GM12873 (cell line): ENCODE data around the gene PALB2.

Experiments used
- TF ChIP-seq, protein P1 (sequence below): IDR thresholded peaks from 2 replicates; pipeline ENCODE4 v1.5.1; 2012; ENCODE audit warnings: low read depth, mild to moderate bottlenecking, moderate library complexity, low read length, control low read depth; ENCODE audit not compliant: insufficient read depth; ENCODE audit errors: missing control alignments

The PALB2 gene

DNA sequence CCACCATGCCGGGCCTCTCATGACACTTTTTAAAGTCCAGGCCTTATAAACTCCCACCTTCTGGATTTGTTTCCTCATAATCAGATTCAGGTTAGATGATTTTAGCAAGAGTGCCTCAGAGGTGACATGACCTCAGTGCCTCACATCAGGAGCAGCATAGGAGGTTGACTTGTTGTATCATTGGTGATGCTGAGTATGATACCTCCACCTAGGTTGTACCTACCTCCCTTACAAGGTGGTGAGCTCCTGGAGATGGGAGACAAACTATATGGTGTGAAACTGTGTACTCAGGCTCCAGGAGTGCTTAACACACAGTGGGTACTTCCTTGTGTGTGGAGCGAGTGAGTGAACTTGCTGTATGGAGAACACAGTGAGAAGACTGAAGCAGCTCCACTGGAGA lies 63.6 kb downstream of the PALB2 start:
- TF ChIP-seq, protein P1, sequence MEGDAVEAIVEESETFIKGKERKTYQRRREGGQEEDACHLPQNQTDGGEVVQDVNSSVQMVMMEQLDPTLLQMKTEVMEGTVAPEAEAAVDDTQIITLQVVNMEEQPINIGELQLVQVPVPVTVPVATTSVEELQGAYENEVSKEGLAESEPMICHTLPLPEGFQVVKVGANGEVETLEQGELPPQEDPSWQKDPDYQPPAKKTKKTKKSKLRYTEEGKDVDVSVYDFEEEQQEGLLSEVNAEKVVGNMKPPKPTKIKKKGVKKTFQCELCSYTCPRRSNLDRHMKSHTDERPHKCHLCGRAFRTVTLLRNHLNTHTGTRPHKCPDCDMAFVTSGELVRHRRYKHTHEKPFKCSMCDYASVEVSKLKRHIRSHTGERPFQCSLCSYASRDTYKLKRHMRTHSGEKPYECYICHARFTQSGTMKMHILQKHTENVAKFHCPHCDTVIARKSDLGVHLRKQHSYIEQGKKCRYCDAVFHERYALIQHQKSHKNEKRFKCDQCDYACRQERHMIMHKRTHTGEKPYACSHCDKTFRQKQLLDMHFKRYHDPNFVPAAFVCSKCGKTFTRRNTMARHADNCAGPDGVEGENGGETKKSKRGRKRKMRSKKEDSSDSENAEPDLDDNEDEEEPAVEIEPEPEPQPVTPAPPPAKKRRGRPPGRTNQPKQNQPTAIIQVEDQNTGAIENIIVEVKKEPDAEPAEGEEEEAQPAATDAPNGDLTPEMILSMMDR: no peak

DNA sequence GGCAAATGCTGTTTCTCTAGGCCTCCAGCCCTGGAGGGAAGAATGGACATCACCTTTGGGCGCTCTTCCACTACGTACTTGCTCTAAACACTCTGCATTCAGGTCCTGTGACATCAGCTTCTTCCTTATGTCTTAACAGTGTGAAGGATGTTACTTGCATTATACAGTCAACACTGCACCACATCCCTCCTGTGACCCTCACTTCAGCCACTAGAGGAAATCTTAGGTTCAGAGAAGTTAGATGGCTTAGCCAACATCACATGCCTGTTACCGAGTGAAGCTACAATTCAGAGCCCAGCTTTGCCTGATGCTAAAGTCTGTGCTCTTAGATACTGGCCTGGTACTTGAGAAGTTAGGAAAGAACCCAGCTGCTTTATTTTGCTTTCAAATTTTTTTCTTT lies 65.3 kb downstream of the PALB2 start:
- TF ChIP-seq, protein P1: no peak

DNA sequence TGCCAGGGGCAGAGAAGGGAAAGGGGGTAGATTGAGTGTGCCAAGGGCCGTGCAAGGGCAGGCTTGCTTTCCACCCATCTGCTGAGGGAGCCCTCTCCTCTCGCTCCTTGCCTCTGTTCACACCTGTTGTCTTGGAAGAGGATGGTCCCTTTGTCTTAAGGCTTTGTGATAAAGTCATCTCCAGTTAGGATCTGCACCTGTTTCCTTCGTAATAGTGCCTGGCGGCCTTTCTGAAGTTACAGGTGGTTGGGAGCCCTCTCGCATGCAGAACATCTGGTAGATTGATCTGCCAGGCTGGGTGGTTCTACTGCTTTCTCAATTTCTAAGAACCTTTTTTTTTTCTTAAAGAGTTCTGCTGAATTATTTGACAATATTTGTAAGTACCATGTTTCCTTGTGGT lies 67.3 kb downstream of the PALB2 start:
- TF ChIP-seq, protein P1: no peak

DNA sequence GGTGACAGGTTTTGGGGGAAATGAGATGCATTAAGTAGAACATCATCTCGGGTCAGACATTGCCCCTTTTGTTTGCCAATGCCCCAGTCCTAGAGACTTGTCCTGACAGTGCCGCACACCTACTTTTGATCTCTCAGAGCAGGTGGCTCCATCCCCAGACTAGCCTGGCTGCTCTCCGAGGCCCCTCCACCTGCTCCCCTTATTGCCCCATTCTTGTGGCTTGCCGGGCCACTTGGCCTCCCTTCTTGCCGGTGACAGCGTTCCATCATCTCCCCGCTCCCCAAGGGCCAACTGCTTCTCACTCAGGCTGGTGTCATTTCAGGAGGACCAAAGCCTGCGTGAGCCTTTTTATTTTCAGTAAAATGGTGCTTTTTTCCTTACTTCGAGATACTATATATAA lies 68.7 kb downstream of the PALB2 start:
- TF ChIP-seq, protein P1: no peak

DNA sequence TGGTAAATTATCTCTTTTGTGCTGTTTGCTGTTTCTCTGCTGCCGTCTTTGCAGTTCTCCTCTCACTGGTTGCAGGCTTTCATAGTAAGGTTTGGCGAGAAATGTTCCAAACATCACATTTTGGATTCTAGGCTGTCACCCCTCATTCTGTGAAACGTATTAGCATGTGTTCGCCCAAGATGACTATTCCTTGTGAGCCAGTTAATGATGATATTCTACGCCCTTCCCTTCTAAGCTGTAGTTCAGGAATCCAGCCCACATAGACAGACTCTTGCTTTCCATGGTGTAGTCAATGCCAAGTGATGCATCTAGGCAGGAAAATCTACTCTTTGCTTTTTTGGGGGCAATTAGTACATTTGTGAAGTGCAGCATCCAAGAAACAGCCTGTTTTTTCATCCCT lies 69.2 kb downstream of the PALB2 start:
- TF ChIP-seq, protein P1: no peak

DNA sequence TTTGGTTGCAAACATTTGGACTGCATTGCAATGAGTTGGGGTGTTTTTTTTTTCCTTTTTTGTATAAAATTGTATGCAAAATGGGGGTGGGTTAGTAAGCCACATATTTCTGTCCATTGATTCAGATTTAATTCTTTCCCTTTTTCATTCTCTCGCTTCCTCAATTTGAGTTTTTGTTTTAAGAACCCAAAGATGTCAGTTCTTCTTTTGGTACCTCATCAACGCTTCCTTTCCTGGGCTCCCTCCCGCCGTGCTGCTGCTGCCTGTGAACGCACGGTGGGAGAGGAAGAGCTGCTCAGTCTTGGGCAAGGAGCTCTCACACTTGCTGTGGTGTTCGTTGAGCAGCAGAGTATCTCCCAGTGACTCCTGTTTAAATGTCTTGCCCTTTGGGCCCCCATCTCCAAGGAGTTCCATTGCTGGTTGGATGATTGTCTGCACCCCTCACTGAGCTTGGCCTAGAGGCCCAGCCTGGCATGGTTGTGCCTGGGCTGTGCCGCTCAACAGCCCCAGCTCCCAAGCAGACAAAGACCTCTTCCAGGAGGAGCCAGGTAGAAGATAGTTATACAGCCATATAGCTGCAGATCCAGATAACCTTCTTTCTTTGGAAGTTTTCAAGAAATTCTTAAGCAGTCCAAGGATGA lies 70.0 kb downstream of the PALB2 start:
- TF ChIP-seq, protein P1: no peak

DNA sequence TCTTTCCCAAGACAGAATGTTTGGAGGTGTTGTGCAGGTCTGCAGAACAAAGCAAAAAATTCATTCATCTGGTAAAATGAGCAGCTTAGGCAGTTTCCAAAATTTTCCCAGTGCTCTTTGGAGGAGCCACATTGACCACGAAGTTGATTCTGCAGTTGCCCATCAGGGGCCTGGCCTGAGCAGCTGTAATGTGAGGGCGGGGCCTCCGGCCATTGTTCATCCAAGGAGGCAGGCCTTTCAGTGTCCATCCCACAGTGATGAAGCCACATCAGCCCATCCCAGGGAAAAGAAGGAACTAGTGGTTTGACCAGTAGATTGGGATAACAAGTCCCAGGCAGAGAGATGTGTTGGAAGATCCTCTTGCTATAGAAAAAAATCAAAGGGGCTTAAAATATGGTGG lies 73.5 kb downstream of the PALB2 start:
- TF ChIP-seq, protein P1: no peak
